Hepatocyte (in vitro differentiated cells): ENCODE measurements around the gene LMF2. TPM values are rescaled to one million over a fixed set of nuclear protein-coding genes. Genes with fewer than 3 reads are reported as not detected.
"Not testable (repeated sequence)": the region's sequence is repeated elsewhere in the genome, so short reads cannot be mapped to it uniquely, and the experiment has no call there.

Experiments
- DNase-seq: peaks from one replicate; pipeline ENCODE4 v3.0.0-alpha.2; 2016; ENCODE audit warnings: low spot score
- H2AFZ ChIP-seq: fragments of 200-600 bp; sonication (generic); 2 replicates; pipeline ENCODE4 v1.6.0; 2016; ENCODE audit warnings: antibody characterized with exemption, mild to moderate bottlenecking
- H3K27ac ChIP-seq: fragments of 200-600 bp; sonication (generic); 2 replicates; pipeline ENCODE4 v1.5.1; 2016; ENCODE audit warnings: mild to moderate bottlenecking
- H3K27me3 ChIP-seq: fragments of 200-600 bp; sonication (generic); 2 replicates; pipeline ENCODE4 v1.6.1; 2016
- H3K36me3 ChIP-seq: fragments of 200-600 bp; sonication (generic); replicated peaks from 2 replicates; pipeline ENCODE4 v1.5.1; 2016; ENCODE audit warnings: low read depth; ENCODE audit not compliant: insufficient read depth
- H3K4me1 ChIP-seq: fragments of 200-600 bp; sonication (generic); 2 replicates; pipeline ENCODE4 v1.5.1; 2016; ENCODE audit warnings: mild to moderate bottlenecking, moderate library complexity; ENCODE audit not compliant: insufficient read depth
- H3K4me2 ChIP-seq: fragments of 200-600 bp; sonication (generic); 2 replicates; pipeline ENCODE4 v1.6.0; 2016
- H3K4me3 ChIP-seq: fragments of 200-600 bp; sonication (generic); 2 replicates; pipeline ENCODE4 v1.5.1; 2016; ENCODE audit warnings: mild to moderate bottlenecking
- H3K79me2 ChIP-seq: fragments of 200-600 bp; sonication (generic); 2 replicates; pipeline ENCODE4 v1.6.0; 2017; ENCODE audit warnings: mild to moderate bottlenecking
- H3K9me2 ChIP-seq: fragments of 200-600 bp; sonication (generic); replicated peaks from 2 replicates; pipeline ENCODE4 v1.6.0; 2017; ENCODE audit warnings: mild to moderate bottlenecking; ENCODE audit not compliant: insufficient read depth
- H3K9me3 ChIP-seq: fragments of 200-600 bp; sonication (generic); 2 replicates; pipeline ENCODE4 v1.5.1; 2016; ENCODE audit warnings: low read depth, mild to moderate bottlenecking
- H4K20me1 ChIP-seq: fragments of 200-600 bp; sonication (generic); 2 replicates; pipeline ENCODE4 v1.6.0; 2016; ENCODE audit warnings: mild to moderate bottlenecking; ENCODE audit not compliant: insufficient read depth, poor library complexity, severe bottlenecking
- CTCF ChIP-seq: fragments of 200-600 bp; sonication (generic); IDR thresholded peaks from 2 replicates; pipeline ENCODE4 v1.5.1; 2016; ENCODE audit warnings: antibody characterized with exemption, mild to moderate bottlenecking; ENCODE audit not compliant: poor library complexity
- EZH2 ChIP-seq: fragments of 200-600 bp; sonication (generic); IDR thresholded peaks from 2 replicates; pipeline ENCODE4 v1.6.1; 2016; ENCODE audit warnings: antibody characterized with exemption, mild to moderate bottlenecking, borderline replicate concordance
- EZH2phosphoT487 ChIP-seq: fragments of 200-600 bp; sonication (generic); IDR thresholded peaks from one replicate; pipeline ENCODE4 v1.6.1; 2018; ENCODE audit warnings: antibody characterized with exemption, mild to moderate bottlenecking, low read depth, moderate library complexity; ENCODE audit not compliant: unreplicated experiment, severe bottlenecking
- WGBS: methylation state at CpG from one replicate; pipeline ENCODE4 v1.1.6; 2016; ENCODE audit warnings: low lambda C conversion rate; ENCODE audit errors: missing lambda C conversion rate; 5-methylcytosine and 5-hydroxymethylcytosine counted together
- polyA plus RNA-seq: library from polyadenylated mRNA; unstranded; fragments of >200 nt; fragmentation: Nextera tagmentation; extraction: Ambion mirVana; gene quantifications from 2 replicates; pipeline ENCODE4 v1.2.1, GENCODE V29; 2016
- total RNA-seq: library from RNA; depleted of rRNA; stranded (reverse); fragments of >200 nt; gene quantifications from 2 replicates; pipeline ENCODE4 v1.2.3, GENCODE V29; 2014

The LMF2 gene
- total and polyA plus RNA-seq, 2 experiments from 2014 or later, result 32.8 to 97.6 TPM

GRCh38 chr22:50536226-50536625, 28.7 kb upstream of the LMF2 start:
- no peaks in the 10 kb centered on the region for H3K79me2 ChIP-seq
- H3K27ac ChIP-seq, result no peak overlapping the region
- no peak overlapping the region for H3K4me3 ChIP-seq
- H2AFZ ChIP-seq, result no peak overlapping the region
- H3K9me3 ChIP-seq, result no peaks in the 10 kb centered on the region
- peaks cover 26% of the 10 kb centered on the region for H3K4me1 ChIP-seq
- no peaks in the 10 kb centered on the region for H4K20me1 ChIP-seq
- WGBS, result 77% methylated on average over 3 of the region's 3 CpGs
- H3K27me3 ChIP-seq, result peaks cover 2% of the 10 kb centered on the region
- no peak for DNase-seq
- no peaks in the 10 kb centered on the region for H3K9me2 ChIP-seq
- no peak overlapping the region for H3K4me2 ChIP-seq
- no peak for TF ChIP-seq EZH2
- no peak for TF ChIP-seq CTCF
- TF ChIP-seq EZH2phosphoT487, result no peak
- H3K36me3 ChIP-seq, result no peaks in the 10 kb centered on the region

GRCh38 chr22:50535113-50535512, 27.6 kb upstream of the LMF2 start:
- Histone ChIP-seq H2AFZ (no peak overlapping the region), H3K27ac (no peak overlapping the region), H4K20me1 (no peaks in the 10 kb centered on the region), H3K4me1 (peaks cover 37% of the 10 kb centered on the region), H3K4me2 (no peak overlapping the region), H3K79me2 (no peaks in the 10 kb centered on the region), H3K4me3 (no peak overlapping the region), H3K27me3 (peaks cover 11% of the 10 kb centered on the region), H3K36me3 (no peaks in the 10 kb centered on the region), H3K9me3 (no peaks in the 10 kb centered on the region), H3K9me2 (no peaks in the 10 kb centered on the region)
- TF ChIP-seq EZH2phosphoT487 (no peak), CTCF (no peak), EZH2 (no peak)
- WGBS, result 93% methylated on average over 7 of the region's 8 CpGs
- DNase-seq, result no peak

- H3K36me3 ChIP-seq, H3K9me3 ChIP-seq, H3K9me2 ChIP-seq, H4K20me1 ChIP-seq, H2AFZ ChIP-seq, H3K79me2 ChIP-seq, H3K4me3 ChIP-seq: not testable (repeated sequence)
- H3K4me1 ChIP-seq, result peaks cover 35% of the 10 kb centered on the region
- DNase-seq, result peak; percentile 53
- peak overlapping the region; percentile 99 for H3K4me2 ChIP-seq
- H3K27ac ChIP-seq, result peak overlapping the region; percentile 96
- peaks cover 11% of the 10 kb centered on the region for H3K27me3 ChIP-seq
- 45% methylated on average over 21 of the region's 21 CpGs for WGBS
Measured at GRCh38 chr22:50533856-50534711, 26.6 kb upstream of the LMF2 start.
